ENCODE measurements around the gene YEATS2.
"Not testable (repeated sequence)": the region's sequence is repeated elsewhere in the genome, so short reads cannot be mapped to it uniquely, and the experiment has no call there.

YEATS2 gene

DNA sequence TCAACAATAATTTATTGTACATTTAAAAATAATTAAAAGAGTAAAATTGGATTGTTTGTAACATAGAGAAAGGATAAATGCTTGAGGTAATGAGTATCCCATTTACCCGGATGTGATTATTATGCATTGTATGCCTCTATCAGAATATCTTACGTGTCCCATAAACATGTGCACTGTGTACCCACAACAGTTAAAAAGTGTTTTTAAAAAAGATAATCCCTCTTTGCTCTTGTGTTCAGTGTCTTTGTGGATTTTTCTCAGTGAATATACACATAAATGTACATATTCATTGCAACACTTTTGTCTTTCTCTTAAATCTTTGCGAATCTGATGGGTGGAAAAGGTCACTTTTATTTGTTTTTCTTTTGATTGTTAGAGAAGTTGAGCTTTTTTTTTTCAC, 20.4 kb downstream of the YEATS2 start:
- Histone ChIP-seq H3K36me3 (ENCODE audit: control insufficient read depth, low read depth, low read length) (peaks cover 63% of the 10 kb centered on the region), H3K4me3 (ENCODE audit: low read length) (no peak overlapping the region), H3K27ac (ENCODE audit: low read length) (no peak overlapping the region), H3K9ac (ENCODE audit: low read length) (no peak overlapping the region), H3K27me3 (ENCODE audit: control insufficient read depth, insufficient read depth, low read length) (no peaks in the 10 kb centered on the region), H3K4me1 (ENCODE audit: control insufficient read depth, low read depth, low read length) (no peaks in the 10 kb centered on the region), H3K9me3 (ENCODE audit: control insufficient read depth, low read depth, low read length) (no peaks in the 10 kb centered on the region)

DNA sequence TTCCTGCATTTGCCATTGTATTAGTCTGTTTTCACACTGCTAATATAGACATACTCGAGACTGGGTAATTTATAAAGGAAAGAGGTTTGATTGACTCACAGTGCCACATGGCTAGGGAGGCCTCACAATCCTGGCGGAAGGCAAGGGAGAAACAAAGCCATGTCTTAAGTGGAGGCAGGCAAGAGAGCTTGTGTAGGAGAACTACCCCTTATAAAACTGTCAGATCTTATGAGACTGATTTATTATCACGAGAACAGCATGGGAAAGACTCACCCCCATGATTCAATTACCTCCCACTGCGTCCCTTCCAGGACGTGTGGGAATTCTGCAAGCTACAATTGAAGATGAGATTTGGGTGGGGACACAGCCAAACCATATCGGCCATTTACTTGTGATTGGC, 27.8 kb downstream of the YEATS2 start:
- Histone ChIP-seq H3K27ac (ENCODE audit: low read length) (no peak overlapping the region), H3K4me1 (ENCODE audit: control insufficient read depth, low read depth, low read length) (no peaks in the 10 kb centered on the region), H3K4me3 (ENCODE audit: low read length) (no peak overlapping the region), H3K27me3 (ENCODE audit: control insufficient read depth, insufficient read depth, low read length) (no peaks in the 10 kb centered on the region), H3K9ac (ENCODE audit: low read length) (no peak overlapping the region), H3K9me3 (ENCODE audit: control insufficient read depth, low read depth, low read length) (no peaks in the 10 kb centered on the region), H3K36me3 (ENCODE audit: control insufficient read depth, low read depth, low read length) (peaks cover 71% of the 10 kb centered on the region)

DNA sequence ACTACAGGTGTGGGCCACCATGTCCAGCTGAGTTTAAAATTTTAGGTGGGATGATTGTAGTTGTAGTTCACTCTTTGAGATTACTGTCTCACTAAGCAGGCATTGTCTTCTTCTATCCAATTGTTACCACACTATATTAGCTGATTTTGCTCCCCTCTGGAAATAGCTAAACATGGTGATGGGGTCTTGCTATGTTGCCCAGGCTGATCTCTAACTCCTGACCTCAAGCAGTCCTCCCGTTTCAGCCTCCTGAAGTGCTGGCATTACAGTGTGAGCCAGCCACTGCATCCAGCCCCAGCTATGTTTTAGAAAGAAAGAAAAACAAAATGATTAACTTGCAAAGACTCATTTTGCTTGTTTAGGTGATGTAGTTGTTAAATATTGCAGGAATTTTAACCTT, 30.6 kb downstream of the YEATS2 start:
- H3K27ac ChIP-seq (ENCODE audit: low read length): no peak overlapping the region
- H3K9ac ChIP-seq (ENCODE audit: low read length): no peak overlapping the region
- H3K4me3 ChIP-seq (ENCODE audit: low read length): no peak overlapping the region
- no peaks in the 10 kb centered on the region for H3K9me3 ChIP-seq (ENCODE audit: control insufficient read depth, low read depth, low read length)
- peaks cover 70% of the 10 kb centered on the region for H3K36me3 ChIP-seq (ENCODE audit: control insufficient read depth, low read depth, low read length)
- no peaks in the 10 kb centered on the region for H3K27me3 ChIP-seq (ENCODE audit: control insufficient read depth, insufficient read depth, low read length)
- no peaks in the 10 kb centered on the region for H3K4me1 ChIP-seq (ENCODE audit: control insufficient read depth, low read depth, low read length)

DNA sequence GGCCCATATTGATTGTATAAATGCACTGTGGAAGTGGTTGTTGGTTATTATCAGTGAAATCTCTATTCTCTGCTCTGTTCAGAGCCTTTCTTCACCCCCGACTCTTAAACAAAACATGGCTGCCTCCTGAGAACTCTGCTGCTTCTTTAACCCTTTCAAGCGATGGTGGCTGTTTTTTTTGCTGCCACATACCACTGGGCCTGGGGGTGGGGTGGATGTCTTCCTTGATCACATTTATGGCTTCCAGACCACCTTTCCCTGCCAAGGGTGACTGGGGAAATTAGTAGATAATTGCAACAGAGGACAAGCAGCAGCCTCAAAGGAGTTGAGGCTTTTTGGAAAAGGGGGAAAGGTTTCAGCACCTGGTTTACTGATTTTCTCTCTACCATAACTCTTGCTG, 32.8 kb downstream of the YEATS2 start:
- H3K27me3 ChIP-seq (ENCODE audit: control insufficient read depth, insufficient read depth, low read length): no peaks in the 10 kb centered on the region
- H3K4me1 ChIP-seq (ENCODE audit: control insufficient read depth, low read depth, low read length): no peaks in the 10 kb centered on the region
- peaks cover 80% of the 10 kb centered on the region for H3K36me3 ChIP-seq (ENCODE audit: control insufficient read depth, low read depth, low read length)

DNA sequence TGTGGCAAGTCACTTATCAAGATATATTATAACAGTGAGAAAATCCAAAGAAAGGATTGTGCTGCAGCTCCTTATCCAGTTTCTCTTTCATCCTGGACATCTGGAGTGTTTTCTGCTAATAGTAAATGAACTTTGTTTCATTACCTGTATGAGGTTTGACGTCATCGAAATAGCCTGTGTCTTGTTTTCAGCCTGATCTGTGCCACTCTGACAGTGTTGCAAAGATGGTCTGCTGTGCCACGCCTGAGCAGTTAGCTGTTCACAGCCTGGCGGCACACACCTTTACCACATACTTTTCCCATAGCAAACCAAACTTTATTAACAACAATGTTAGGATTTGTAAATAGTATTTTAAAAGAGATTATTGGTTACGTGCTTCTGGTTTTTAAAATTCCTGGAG, 34.0 kb downstream of the YEATS2 start:
- no peaks in the 10 kb centered on the region for H3K4me1 ChIP-seq (ENCODE audit: control insufficient read depth, low read depth, low read length)
- no peak overlapping the region for H3K27ac ChIP-seq (ENCODE audit: low read length)
- H3K4me3 ChIP-seq (ENCODE audit: low read length): no peak overlapping the region
- H3K9ac ChIP-seq (ENCODE audit: low read length): no peak overlapping the region
- H3K27me3 ChIP-seq (ENCODE audit: control insufficient read depth, insufficient read depth, low read length): no peaks in the 10 kb centered on the region
- H3K36me3 ChIP-seq (ENCODE audit: control insufficient read depth, low read depth, low read length): peaks cover 78% of the 10 kb centered on the region
- no peaks in the 10 kb centered on the region for H3K9me3 ChIP-seq (ENCODE audit: control insufficient read depth, low read depth, low read length)

More for the DNA sequence above, 32.8 kb downstream of the YEATS2 start:
- Histone ChIP-seq H3K27ac (ENCODE audit: low read length) (no peak overlapping the region), H3K9me3 (ENCODE audit: control insufficient read depth, low read depth, low read length) (no peaks in the 10 kb centered on the region), H3K4me3 (ENCODE audit: low read length) (no peak overlapping the region), H3K9ac (ENCODE audit: low read length) (no peak overlapping the region)

DNA sequence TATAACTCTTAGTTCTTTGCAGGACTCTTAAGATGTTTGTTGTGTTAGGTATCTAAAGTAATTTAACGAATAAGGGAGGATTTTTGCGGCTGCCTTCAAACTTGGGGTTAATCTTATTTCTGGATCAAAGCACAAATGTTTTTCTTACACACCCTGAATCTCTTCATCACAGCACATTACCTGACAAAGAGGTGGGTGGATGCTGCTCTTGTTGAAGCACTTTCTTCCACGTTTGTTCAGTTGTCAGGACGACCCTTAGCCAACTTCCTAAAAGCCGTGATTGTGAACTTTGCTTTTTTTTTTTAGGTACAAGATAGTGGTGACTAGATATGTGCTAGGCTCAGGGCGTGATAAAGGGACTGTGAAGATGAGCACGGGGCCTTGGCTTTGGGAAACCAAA, 36.0 kb downstream of the YEATS2 start:
- no peak overlapping the region for H3K27ac ChIP-seq (ENCODE audit: low read length)
- H3K36me3 ChIP-seq (ENCODE audit: control insufficient read depth, low read depth, low read length): peaks cover 75% of the 10 kb centered on the region
- H3K27me3 ChIP-seq (ENCODE audit: control insufficient read depth, insufficient read depth, low read length): no peaks in the 10 kb centered on the region
- no peak overlapping the region for H3K9ac ChIP-seq (ENCODE audit: low read length)
- H3K4me1 ChIP-seq (ENCODE audit: control insufficient read depth, low read depth, low read length): no peaks in the 10 kb centered on the region
- no peaks in the 10 kb centered on the region for H3K9me3 ChIP-seq (ENCODE audit: control insufficient read depth, low read depth, low read length)
- H3K4me3 ChIP-seq (ENCODE audit: low read length): no peak overlapping the region

DNA sequence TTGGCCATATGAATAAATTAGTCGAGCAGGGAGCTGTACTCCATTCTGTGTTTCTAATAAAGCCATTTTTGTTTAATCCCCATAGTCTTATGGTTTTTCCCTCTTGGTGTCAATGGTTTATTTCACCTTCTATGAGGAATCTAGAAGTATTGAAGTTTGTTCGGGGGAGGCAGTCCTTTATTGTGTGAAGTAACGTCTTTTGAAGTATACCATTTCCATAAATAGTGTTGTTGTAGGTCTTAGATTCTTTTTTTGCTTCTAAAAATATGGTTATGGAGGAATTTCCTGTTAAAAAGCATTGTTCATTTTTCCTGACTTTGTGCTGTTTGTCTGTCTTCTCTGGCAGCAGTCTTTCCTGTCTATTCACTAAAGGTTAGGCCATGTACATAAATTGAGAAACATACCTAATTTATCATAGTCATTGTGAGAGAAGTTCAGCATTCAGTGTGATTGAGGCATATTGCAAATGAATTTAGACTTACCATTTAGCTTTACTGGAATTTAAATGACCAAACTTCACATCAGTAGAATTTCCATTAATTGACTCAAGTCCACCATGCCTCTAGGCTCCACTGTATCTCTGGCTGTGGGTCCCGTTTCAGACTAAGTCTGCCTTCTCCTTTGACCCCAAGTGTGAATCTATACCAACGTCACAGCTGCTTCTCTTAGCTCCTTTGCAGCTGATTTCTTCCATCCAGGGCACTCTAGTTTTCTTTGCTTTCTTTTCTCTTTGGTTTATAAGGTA, 37.3 kb downstream of the YEATS2 start:
- Histone ChIP-seq H3K27me3 (ENCODE audit: control insufficient read depth, insufficient read depth, low read length) (no peaks in the 10 kb centered on the region), H3K9me3 (ENCODE audit: control insufficient read depth, low read depth, low read length) (no peaks in the 10 kb centered on the region), H3K4me3 (ENCODE audit: low read length) (no peak overlapping the region), H3K4me1 (ENCODE audit: control insufficient read depth, low read depth, low read length) (no peaks in the 10 kb centered on the region), H3K27ac (ENCODE audit: low read length) (no peak overlapping the region), H3K9ac (ENCODE audit: low read length) (no peak overlapping the region), H3K36me3 (ENCODE audit: control insufficient read depth, low read depth, low read length) (peaks cover 65% of the 10 kb centered on the region)

DNA sequence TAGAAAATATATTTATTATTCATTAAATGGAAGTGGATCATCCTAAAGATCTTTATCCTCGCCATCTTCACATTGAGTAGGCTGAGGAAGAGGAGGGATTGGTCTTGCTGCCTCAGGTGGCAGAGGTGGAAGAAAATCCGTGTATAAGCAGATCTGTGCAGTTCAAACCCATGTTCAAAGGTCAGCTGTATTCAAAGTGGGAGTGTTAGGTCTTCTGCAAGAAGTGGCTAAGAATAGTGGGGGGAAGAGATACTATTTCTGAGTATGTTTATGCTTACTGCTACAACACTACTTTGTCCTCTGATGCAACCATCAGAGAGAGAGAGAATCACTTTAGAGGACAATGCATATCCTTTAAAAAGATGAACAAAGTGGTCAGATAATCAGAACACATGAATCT, 39.5 kb downstream of the YEATS2 start:
- no peak overlapping the region for H3K27ac ChIP-seq (ENCODE audit: low read length)
- H3K4me3 ChIP-seq (ENCODE audit: low read length): no peak overlapping the region
- H3K9ac ChIP-seq (ENCODE audit: low read length): no peak overlapping the region
- H3K36me3 ChIP-seq (ENCODE audit: control insufficient read depth, low read depth, low read length): peaks cover 55% of the 10 kb centered on the region
- no peaks in the 10 kb centered on the region for H3K27me3 ChIP-seq (ENCODE audit: control insufficient read depth, insufficient read depth, low read length)
- no peaks in the 10 kb centered on the region for H3K9me3 ChIP-seq (ENCODE audit: control insufficient read depth, low read depth, low read length)
- no peaks in the 10 kb centered on the region for H3K4me1 ChIP-seq (ENCODE audit: control insufficient read depth, low read depth, low read length)

DNA sequence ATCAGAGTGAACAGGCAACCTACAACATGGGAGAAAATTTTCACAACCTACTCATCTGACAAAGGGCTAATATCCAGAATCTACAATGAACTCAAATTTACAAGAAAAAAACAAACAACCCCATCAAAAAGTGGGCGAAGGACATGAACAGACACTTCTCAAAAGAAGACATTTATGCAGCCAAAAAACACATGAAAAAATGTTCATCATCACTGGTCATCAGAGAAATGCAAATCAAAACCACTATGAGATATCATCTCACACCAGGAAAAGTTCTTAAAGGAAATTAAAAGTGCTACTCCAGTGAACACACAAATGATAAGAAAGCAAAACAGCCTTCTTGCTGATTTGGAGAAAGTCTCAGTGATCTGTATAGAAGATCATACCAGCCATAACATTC, 42.6 kb downstream of the YEATS2 start:
- not testable (repeated sequence) for H3K4me3 ChIP-seq (ENCODE audit: low read length); H3K4me1 ChIP-seq (ENCODE audit: control insufficient read depth, low read depth, low read length); H3K27ac ChIP-seq (ENCODE audit: low read length); H3K27me3 ChIP-seq (ENCODE audit: control insufficient read depth, insufficient read depth, low read length); H3K9me3 ChIP-seq (ENCODE audit: control insufficient read depth, low read depth, low read length); H3K9ac ChIP-seq (ENCODE audit: low read length)
- peaks cover 36% of the 10 kb centered on the region for H3K36me3 ChIP-seq (ENCODE audit: control insufficient read depth, low read depth, low read length)

DNA sequence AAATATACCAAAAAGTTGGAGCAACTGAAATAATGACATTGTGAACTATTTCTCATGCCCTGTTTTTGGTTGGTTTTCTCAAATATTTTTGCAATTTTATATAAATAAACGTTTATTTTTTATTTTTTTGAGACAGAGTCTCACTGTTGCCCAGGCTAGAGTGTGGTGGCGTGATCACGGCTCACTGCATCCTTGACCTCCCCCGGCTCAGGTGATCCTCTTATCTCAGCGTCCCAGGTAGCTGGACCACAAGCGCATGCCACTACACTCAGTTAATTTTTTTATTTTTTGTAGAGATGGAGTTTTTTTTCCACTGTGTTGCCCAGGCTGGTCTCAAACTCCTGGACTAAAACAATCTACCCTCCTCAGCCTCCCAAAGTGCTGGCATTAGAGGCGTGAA, 45.6 kb downstream of the YEATS2 start:
- peaks cover 6% of the 10 kb centered on the region for H3K4me1 ChIP-seq (ENCODE audit: control insufficient read depth, low read depth, low read length)
- no peak overlapping the region for H3K9ac ChIP-seq (ENCODE audit: low read length)
- no peaks in the 10 kb centered on the region for H3K9me3 ChIP-seq (ENCODE audit: control insufficient read depth, low read depth, low read length)
- no peak overlapping the region for H3K4me3 ChIP-seq (ENCODE audit: low read length)
- no peaks in the 10 kb centered on the region for H3K27me3 ChIP-seq (ENCODE audit: control insufficient read depth, insufficient read depth, low read length)
- peaks cover 19% of the 10 kb centered on the region for H3K36me3 ChIP-seq (ENCODE audit: control insufficient read depth, low read depth, low read length)
- no peak overlapping the region for H3K27ac ChIP-seq (ENCODE audit: low read length)

DNA sequence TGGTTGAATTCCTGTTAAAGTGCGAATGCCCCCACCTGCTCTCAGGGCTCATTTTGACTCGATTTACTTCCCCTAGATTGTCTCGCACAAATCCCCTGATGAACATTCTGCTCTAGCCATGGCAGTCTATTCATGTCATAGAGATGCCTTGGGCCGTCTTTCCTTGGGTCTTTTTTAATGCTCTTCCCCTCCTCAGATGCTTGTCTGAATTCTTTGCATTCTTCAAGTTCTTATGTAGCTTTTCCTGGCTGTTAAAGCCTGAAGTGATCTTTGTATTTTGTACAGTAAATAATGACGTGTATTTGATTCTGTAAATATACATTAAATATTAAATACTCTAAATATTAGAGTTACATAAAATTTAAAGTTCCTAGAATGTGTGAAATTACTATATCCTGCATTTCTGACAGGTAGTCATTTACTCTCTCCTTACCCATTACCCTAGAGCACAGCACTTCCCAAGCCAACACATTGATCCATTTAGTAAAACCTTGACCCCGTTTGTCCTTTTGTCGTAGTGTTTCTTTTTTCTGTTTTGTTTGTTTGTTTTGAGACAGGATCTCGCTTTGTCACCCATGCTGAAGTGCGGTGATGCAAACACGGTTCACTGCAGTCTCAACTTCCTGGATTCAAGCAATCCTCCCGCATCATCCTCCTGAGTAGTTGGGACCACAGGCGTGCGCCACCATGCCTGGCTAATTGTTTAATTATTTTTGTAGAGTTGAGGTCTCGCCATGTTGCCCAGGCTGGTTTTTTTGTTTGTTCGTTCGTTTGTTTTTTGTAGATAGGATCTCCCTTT, 47.9 kb downstream of the YEATS2 start:
- no peak overlapping the region for H3K27ac ChIP-seq (ENCODE audit: low read length)

DNA sequence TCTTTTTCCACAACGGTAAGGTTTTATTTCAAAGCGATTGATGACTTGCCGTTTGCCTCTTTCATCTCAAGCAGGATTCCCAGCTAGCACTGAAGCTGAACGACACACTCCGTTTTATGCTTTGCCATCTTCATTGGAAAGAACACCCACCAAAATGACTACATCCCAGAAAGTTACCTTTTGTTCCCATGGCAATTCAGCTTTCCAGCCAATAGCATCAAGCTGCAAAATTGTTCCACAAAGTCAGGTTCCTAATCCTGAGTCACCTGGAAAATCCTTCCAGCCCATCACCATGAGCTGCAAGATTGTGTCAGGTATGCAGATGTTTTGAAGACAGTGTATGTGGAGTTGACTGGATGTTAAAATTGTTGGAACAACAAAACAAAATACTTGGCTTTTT, 56.5 kb downstream of the YEATS2 start:
- no peak overlapping the region for H3K9ac ChIP-seq (ENCODE audit: low read length)
- H3K9me3 ChIP-seq (ENCODE audit: control insufficient read depth, low read depth, low read length): no peaks in the 10 kb centered on the region
- H3K27me3 ChIP-seq (ENCODE audit: control insufficient read depth, insufficient read depth, low read length): no peaks in the 10 kb centered on the region
- no peak overlapping the region for H3K4me3 ChIP-seq (ENCODE audit: low read length)
- peaks cover 6% of the 10 kb centered on the region for H3K4me1 ChIP-seq (ENCODE audit: control insufficient read depth, low read depth, low read length)
- peaks cover 73% of the 10 kb centered on the region for H3K36me3 ChIP-seq (ENCODE audit: control insufficient read depth, low read depth, low read length)
- peak overlapping the region; percentile 24 for H3K27ac ChIP-seq (ENCODE audit: low read length)

More for the DNA sequence above, 47.9 kb downstream of the YEATS2 start:
- no peaks in the 10 kb centered on the region for H3K27me3 ChIP-seq (ENCODE audit: control insufficient read depth, insufficient read depth, low read length)
- H3K4me3 ChIP-seq (ENCODE audit: low read length): no peak overlapping the region
- H3K36me3 ChIP-seq (ENCODE audit: control insufficient read depth, low read depth, low read length): peaks cover 28% of the 10 kb centered on the region
- H3K4me1 ChIP-seq (ENCODE audit: control insufficient read depth, low read depth, low read length): peaks cover 6% of the 10 kb centered on the region
- H3K9ac ChIP-seq (ENCODE audit: low read length): no peak overlapping the region
- H3K9me3 ChIP-seq (ENCODE audit: control insufficient read depth, low read depth, low read length): no peaks in the 10 kb centered on the region

Data from iPS-18a (cell line).